Amygdala (tissue), 56 donors: ENCODE results near the gene CDH12.
"Not testable (repeated sequence)": the region's sequence is repeated elsewhere in the genome, so short reads cannot be mapped to it uniquely, and the experiment has no call there.

ENCODE experiments used
- DNase-seq, 56 donors: peaks; one replicate each; lab custom pipeline; 2025; lab: John Stamatoyannopoulos, UW

The CDH12 gene

DNA sequence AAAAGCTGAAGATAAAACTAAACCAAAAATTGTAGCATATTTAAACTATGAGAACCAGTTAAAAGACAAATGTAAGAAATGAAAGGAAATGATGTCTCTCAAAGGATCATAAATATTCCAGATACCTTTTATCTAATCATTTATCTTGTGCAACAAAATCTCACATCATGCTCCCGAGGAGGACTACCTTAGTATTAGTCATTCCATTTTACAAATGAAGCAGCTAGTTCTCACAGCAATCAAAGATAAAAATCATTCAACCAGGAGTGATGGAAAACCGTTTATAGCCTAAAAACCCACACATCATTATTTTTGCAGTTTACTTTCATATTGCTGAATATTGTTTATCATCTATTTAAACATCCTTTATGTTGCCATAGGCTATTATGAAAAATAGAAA is 190.0 kb downstream of the CDH12 start:
- no peak for DNase-seq

- DNase-seq, result no peak
Measured at GRCh38 chr5:22662391-22662790, 190.8 kb downstream of the CDH12 start.

DNA sequence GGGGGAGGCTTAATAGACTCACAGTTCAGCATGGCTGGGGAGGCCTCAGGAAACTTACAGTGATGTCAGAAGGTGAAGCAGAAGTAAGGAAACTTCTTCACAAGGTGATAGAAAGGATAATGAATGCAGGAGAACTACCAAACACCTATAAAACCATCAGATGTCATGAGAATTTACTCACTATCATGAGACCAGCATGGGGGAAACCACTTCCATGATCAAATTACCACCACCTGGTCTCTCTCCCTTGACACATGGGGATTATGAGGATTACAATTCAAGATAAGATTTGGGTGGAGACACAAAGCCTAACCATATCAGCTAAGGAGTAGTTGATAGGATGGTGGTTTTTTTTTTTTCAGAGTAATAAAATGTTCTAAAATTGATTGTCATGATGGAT is 201.8 kb downstream of the CDH12 start:
- DNase-seq, result no peak

DNA sequence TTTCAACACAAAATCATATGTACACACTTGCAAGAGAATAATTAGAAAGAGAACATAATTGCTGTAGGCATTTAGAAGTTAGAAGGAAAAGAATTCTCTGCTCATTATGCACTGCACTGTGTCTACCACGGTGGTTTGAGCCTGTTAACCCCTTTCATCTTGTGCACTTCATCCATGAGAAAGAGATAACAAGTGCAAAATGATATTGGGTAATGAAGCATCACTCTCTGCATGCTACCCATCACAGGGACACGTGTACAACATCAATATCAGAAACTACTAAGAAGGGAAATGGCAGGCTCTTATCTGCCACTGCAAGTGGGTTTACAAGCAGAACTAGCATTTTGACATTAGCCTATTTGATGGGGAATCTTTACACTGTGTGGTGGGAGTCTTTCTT is 202.6 kb downstream of the CDH12 start:
- DNase-seq, result no peak

DNA sequence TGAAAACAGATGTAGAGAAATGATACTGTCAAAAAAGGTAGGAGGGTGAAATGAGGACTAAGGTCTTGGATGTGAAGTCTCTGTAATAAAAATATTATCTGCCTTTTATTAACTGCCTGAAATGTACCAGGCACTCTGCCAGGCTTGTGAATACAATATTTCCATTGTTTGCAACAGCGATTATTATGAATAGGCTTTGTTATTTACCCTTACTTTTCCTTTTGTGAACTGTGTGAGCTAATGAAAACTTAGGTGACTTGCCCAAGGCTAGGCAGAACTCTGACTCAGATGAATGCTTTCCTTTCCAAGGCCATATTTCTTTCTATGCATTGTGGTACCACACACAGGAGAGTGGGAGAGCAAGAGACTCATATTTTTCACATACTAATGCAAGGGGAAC is 204.1 kb downstream of the CDH12 start:
- DNase-seq, result no peak

- no peak for DNase-seq
Measured at GRCh38 chr5:22644859-22645258, 208.3 kb downstream of the CDH12 start.

- no peak for DNase-seq
Measured at GRCh38 chr5:22643356-22643755, 209.8 kb downstream of the CDH12 start.

GRCh38 chr5:22631683-22632082 is 221.5 kb downstream of the CDH12 start:
- no peak for DNase-seq

GRCh38 chr5:22627029-22627428 is 226.1 kb downstream of the CDH12 start:
- DNase-seq, result no peak

DNA sequence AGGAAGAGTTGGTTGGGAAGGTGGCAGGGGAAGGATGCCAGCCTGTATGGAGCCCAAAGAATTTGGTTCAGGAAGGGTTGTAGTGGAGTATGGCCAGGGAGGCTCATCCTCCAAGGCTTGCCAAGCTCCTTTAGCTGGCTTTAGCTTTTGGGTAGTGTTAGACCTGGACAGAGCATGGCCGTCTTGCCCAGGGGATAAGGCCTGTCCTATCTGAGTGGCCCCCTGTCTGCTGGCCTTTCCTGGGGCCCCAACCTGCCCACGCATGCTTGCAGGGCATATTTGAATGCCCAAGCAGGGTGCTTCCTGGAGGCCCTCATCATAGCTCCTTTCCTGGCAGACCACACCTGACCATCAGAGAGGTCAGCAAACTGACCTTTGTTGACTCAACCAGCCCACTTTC is 227.7 kb downstream of the CDH12 start:
- DNase-seq, result no peak

- DNase-seq, result no peak
Measured at GRCh38 chr5:22621084-22621483, 232.1 kb downstream of the CDH12 start.

DNA sequence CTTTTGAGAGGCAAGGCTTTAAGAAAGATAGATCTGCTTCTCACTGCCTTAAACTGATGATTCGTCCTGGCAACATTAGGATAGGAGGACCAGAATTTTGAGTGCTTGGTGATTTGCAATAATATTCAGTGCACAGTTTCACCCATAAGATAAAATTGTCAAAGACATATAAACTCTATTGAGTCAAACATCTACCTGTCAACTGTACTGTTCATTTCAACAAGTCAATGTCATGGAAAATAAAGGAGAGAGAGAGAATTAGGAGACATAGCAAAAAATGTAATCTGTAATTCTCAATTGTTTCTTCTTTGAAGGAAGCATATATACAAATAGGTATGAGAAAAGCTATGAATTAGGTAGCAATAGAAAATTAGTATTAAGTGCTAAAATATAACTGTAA is 237.2 kb downstream of the CDH12 start:
- no peak for DNase-seq

- no peak for DNase-seq
Measured at GRCh38 chr5:22614486-22615094, 238.6 kb downstream of the CDH12 start.

GRCh38 chr5:22612928-22613327 is 240.2 kb downstream of the CDH12 start:
- DNase-seq, result no peak

GRCh38 chr5:22611327-22611726 is 241.8 kb downstream of the CDH12 start:
- DNase-seq, result no peak

GRCh38 chr5:22607498-22607897 is 245.6 kb downstream of the CDH12 start:
- not testable (repeated sequence) for DNase-seq

DNA sequence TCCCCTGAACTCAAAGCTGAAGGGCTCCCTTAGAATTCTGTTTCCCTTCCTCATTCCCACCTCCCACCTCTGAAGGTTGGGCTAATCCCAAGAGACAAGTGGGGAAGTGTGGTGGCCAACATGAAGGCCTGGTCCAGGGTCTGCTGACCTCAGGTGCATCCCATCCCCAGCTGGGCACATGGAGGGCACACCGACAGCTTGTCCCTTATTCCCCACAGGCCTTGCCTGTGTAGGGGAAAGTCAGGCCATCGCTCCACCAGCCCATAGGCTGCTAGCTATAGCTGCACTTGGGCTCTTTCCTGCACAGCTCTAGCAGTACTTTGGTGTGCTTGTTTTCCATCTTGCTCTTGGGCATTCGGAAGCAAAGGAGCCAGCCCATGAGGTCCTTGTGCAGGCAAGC is 247.7 kb downstream of the CDH12 start:
- DNase-seq, result no peak

DNA sequence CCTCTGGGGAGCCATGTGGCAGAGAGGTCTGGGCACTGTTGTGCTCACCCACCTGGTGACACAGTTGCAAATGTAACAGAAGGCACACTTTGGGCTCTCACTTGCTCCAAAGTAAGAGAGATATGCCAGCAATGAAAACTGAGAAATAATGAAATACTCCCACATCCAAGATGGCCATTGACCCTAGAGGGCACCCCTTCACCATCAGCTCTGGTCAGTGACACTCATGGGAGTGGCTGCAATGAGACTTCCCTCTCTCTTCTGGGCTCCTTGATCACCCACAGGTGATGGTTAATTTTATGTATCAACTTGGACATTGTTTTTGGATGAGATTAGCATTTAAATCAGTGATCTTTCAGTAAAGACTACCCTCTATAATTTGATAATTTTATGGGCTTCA is 248.4 kb downstream of the CDH12 start:
- no peak for DNase-seq

- no peak for DNase-seq
Measured at GRCh38 chr5:22598796-22599195, 254.3 kb downstream of the CDH12 start.

GRCh38 chr5:22596404-22596970 is 256.7 kb downstream of the CDH12 start:
- DNase-seq, result no peak

DNA sequence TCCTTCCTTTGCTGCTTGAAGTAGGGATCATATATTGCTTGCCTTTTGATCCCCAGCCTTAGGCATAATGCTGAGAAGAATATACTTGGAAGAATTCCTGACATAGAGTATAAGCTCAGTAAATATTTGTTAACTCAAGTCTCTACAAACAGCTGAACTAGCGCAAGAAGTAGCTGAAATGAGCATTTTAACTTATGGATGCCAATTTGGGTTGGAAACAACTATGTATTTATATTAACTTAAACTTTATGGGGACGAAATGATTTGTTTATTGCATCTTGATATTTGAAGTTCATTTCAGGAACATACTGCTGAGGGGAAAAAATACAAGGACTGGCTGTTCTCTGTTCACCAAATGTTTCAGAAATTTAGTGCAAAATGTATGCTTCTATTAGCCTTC is 258.7 kb downstream of the CDH12 start:
- no peak for DNase-seq

- DNase-seq, result no peak
Measured at GRCh38 chr5:22593592-22593991, 259.6 kb downstream of the CDH12 start.

DNA sequence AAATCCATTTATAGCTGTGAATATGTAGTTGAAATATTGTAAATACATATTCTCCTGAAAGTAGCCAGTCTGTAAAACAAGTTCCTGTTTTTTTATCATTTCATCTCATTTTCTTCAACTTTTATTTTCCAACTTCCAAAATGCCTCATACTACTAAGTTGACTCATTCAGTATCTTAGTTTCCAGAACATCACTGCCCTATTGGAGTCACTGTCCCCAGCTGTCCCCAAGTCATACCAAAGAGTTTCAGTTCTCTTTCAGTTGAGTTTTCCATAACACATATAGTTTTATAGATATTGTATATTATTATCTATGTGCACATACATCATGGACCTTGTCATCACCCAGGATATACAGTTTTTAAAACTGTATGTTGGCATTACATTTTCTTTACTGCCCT is 261.7 kb downstream of the CDH12 start:
- DNase-seq, result no peak
